H9 (cell line): ENCODE results near the gene SRP9. TPM values are rescaled to one million over a fixed set of nuclear protein-coding genes. Genes with fewer than 3 reads are reported as not detected.

Source experiments
- DNase-seq: peaks from one replicate; pipeline ENCODE4 v3.0.0-alpha.2; 2017
- H2AFZ ChIP-seq: one replicate; pipeline ENCODE4 v1.6.1; 2013; ENCODE audit warnings: mild to moderate bottlenecking, low read length, control low read depth, moderate library complexity
- H2AK5ac ChIP-seq: 2 replicates; pipeline ENCODE4 v1.6.1; 2013; ENCODE audit warnings: low read length, control low read depth, mixed read lengths; ENCODE audit not compliant: insufficient read length
- H2BK120ac ChIP-seq: one replicate; pipeline ENCODE4 v1.6.1; 2013; ENCODE audit warnings: low read depth, mild to moderate bottlenecking, low read length, control low read depth, inconsistent platforms; ENCODE audit not compliant: poor library complexity, severe bottlenecking
- H2BK12ac ChIP-seq: 2 replicates; pipeline ENCODE4 v1.6.1; 2013; ENCODE audit warnings: low read length, control low read depth, mixed read lengths, low read depth; ENCODE audit not compliant: insufficient read length
- H2BK15ac ChIP-seq: 2 replicates; pipeline ENCODE4 v1.6.1; 2013; ENCODE audit warnings: low read depth, low read length, control low read depth
- H2BK20ac ChIP-seq: one replicate; pipeline ENCODE4 v1.6.1; 2013; ENCODE audit warnings: low read depth, mild to moderate bottlenecking, low read length, control low read depth, inconsistent platforms; ENCODE audit not compliant: poor library complexity, severe bottlenecking
- H2BK5ac ChIP-seq: 2 replicates; pipeline ENCODE4 v1.6.1; 2013; ENCODE audit warnings: low read length, control low read depth, mixed read lengths; ENCODE audit not compliant: insufficient read length
- H3K14ac ChIP-seq: 2 replicates; pipeline ENCODE4 v1.6.1; 2013; ENCODE audit warnings: low read length, control low read depth; ENCODE audit not compliant: insufficient read depth
- H3K18ac ChIP-seq: 2 replicates; pipeline ENCODE4 v1.6.1; 2013; ENCODE audit warnings: low read depth, mild to moderate bottlenecking, mixed read lengths, low read length, control low read depth; ENCODE audit not compliant: insufficient read length
- H3K23ac ChIP-seq: 2 replicates; pipeline ENCODE4 v1.6.1; 2013; ENCODE audit warnings: low read length, control low read depth, mixed read lengths, low read depth; ENCODE audit not compliant: insufficient read length
- H3K23me2 ChIP-seq: 2 replicates; pipeline ENCODE4 v1.6.1; 2013; ENCODE audit warnings: low read depth, mild to moderate bottlenecking, mixed read lengths, low read length, control low read depth; ENCODE audit not compliant: insufficient read length, poor library complexity, severe bottlenecking
- H3K27ac ChIP-seq: 2 replicates; pipeline ENCODE4 v1.5.1; 2013; ENCODE audit warnings: low read length, control low read depth, mixed read lengths, low read depth; ENCODE audit not compliant: insufficient read length
- H3K27me3 ChIP-seq: 2 replicates; pipeline ENCODE4 v1.6.1; 2013; ENCODE audit warnings: low read length, control low read depth, inconsistent platforms; ENCODE audit not compliant: insufficient read depth
- H3K4ac ChIP-seq: 2 replicates; pipeline ENCODE4 v1.6.1; 2013; ENCODE audit warnings: low read depth, mild to moderate bottlenecking, control low read depth, inconsistent platforms, low read length, moderate library complexity
- H3K4me1 ChIP-seq: 2 replicates; pipeline ENCODE4 v1.6.1; 2013; ENCODE audit warnings: low read length, control low read depth, inconsistent platforms; ENCODE audit not compliant: insufficient read depth
- H3K4me2 ChIP-seq: 2 replicates; pipeline ENCODE4 v1.6.1; 2013; ENCODE audit warnings: low read length, control low read depth, mixed read lengths; ENCODE audit not compliant: insufficient read length, insufficient read depth
- H3K56ac ChIP-seq: 2 replicates; pipeline ENCODE4 v1.6.1; 2013; ENCODE audit warnings: low read depth, mild to moderate bottlenecking, mixed read lengths, low read length, control low read depth; ENCODE audit not compliant: insufficient read length
- H3K79me1 ChIP-seq: 2 replicates; pipeline ENCODE4 v1.6.1; 2013; ENCODE audit warnings: low read depth, mild to moderate bottlenecking, moderate library complexity, low read length, control low read depth, inconsistent platforms; ENCODE audit not compliant: insufficient read depth, poor library complexity, severe bottlenecking
- H3K79me2 ChIP-seq: 2 replicates; pipeline ENCODE4 v1.6.1; 2013; ENCODE audit warnings: low read length, control low read depth, inconsistent platforms; ENCODE audit not compliant: insufficient read depth
- H3K9ac ChIP-seq: 2 replicates; pipeline ENCODE4 v1.6.1; 2013; ENCODE audit warnings: low read length, control low read depth, mixed read lengths; ENCODE audit not compliant: insufficient read length; ENCODE audit errors: extremely low read depth
- H3K9me3 ChIP-seq: one replicate; pipeline ENCODE4 v1.6.1; 2013; ENCODE audit warnings: low read depth, low read length, inconsistent platforms; ENCODE audit not compliant: control insufficient read depth
- H3T11ph ChIP-seq: one replicate; pipeline ENCODE4 v1.6.1; 2013; ENCODE audit warnings: mild to moderate bottlenecking, low read length, control low read depth, inconsistent platforms
- H4K20me1 ChIP-seq: one replicate; pipeline ENCODE4 v1.6.1; 2013; ENCODE audit not compliant: control insufficient read depth, insufficient read length, insufficient read depth
- H4K5ac ChIP-seq: 2 replicates; pipeline ENCODE4 v1.6.1; 2013; ENCODE audit warnings: low read depth, mild to moderate bottlenecking, mixed read lengths, low read length, control low read depth; ENCODE audit not compliant: insufficient read length
- H4K8ac ChIP-seq: replicated peaks from 2 replicates; pipeline ENCODE4 v1.6.1; 2013; ENCODE audit warnings: low read length, control low read depth, mixed read lengths, low read depth; ENCODE audit not compliant: insufficient read length
- H4K91ac ChIP-seq: 2 replicates; pipeline ENCODE4 v1.6.1; 2013; ENCODE audit warnings: low read depth, mild to moderate bottlenecking, moderate library complexity, mixed read lengths, low read length, control low read depth; ENCODE audit not compliant: insufficient read length
- H3K27ac Mint-ChIP-seq, 3 experiments: 2 replicates in 2 of 3; 3 replicates in 1 of 3; pipeline ENCODE4 v1.8.0; 2020 to 2021; ENCODE audit warnings: mixed read lengths in 3 of 3, mild to moderate bottlenecking in 1 of 3, moderate library complexity in 1 of 3
- H3K27me3 Mint-ChIP-seq: 2 replicates; pipeline ENCODE4 v1.8.0; 2021; ENCODE audit warnings: low read depth, mild to moderate bottlenecking, moderate library complexity, mixed read lengths
- H3K36me3 Mint-ChIP-seq, 3 experiments: 2 replicates in 2 of 3; 3 replicates in 1 of 3; pipeline ENCODE4 v1.8.0; 2020 to 2021; ENCODE audit warnings: low read depth in 3 of 3, mixed read lengths in 3 of 3; ENCODE audit not compliant: insufficient read depth in 1 of 3
- H3K4me1 Mint-ChIP-seq, 2 experiments: 2 replicates each; pipeline ENCODE4 v1.8.0; 2020; ENCODE audit warnings: mixed read lengths in 2 of 2
- H3K4me3 Mint-ChIP-seq, 2 experiments: 2 replicates in 1 of 2; 3 replicates in 1 of 2; pipeline ENCODE4 v1.8.0; 2020 to 2021; ENCODE audit warnings: mild to moderate bottlenecking in 2 of 2, mixed read lengths in 2 of 2, moderate library complexity in 1 of 2
- H3K9me3 Mint-ChIP-seq, 2 experiments: 2 replicates in 1 of 2; 3 replicates in 1 of 2; pipeline ENCODE4 v1.8.0; 2020; ENCODE audit warnings: mild to moderate bottlenecking in 2 of 2, mixed read lengths in 2 of 2, moderate library complexity in 1 of 2
- CTCF ChIP-seq: fragments of 200-600 bp; sonication (generic); conservative IDR thresholded peaks from 3 replicates; pipeline ENCODE4 v1.8.0; 2021; ENCODE audit warnings: antibody characterized with exemption, mild to moderate bottlenecking
- WGBS: extraction: QIAGEN DNeasy Blood & Tissue Kit; methylation state at CpG from one replicate; pipeline ENCODE4 v1.1.7; 2013; ENCODE audit warnings: missing lambda C conversion rate, low lambda C conversion rate, mixed read lengths; ENCODE audit not compliant: insufficient read length; ENCODE audit errors: extremely low coverage; 5-methylcytosine and 5-hydroxymethylcytosine counted together
- total RNA-seq: library from RNA; stranded (reverse); gene quantifications from 2 replicates; pipeline ENCODE4 v1.2.1, GENCODE V29; 2021

Gene SRP9
- total RNA-seq, 1 experiment from 2014 or later = 403 TPM

- no peak overlapping the region for H4K91ac ChIP-seq
- no peak overlapping the region for H2BK12ac ChIP-seq
- H3K9me3 ChIP-seq = no peaks in the 10 kb centered on the region
- H4K20me1 ChIP-seq = no peaks in the 10 kb centered on the region
- Mint-ChIP-seq H3K27ac (no peak overlapping the region), H3K9me3 (no peaks in the 10 kb centered on the region), H3K27me3 (peaks cover 7% of the 10 kb centered on the region), H3K4me1 (peaks cover 26 to 27% of the 10 kb centered on the region in 2 experiments), H3K36me3 (no peaks in the 10 kb centered on the region), H3K4me3 (no peak overlapping the region)
- H2BK5ac ChIP-seq = no peak overlapping the region
- no peak overlapping the region for H2BK15ac ChIP-seq
- no peaks in the 10 kb centered on the region for H3K27me3 ChIP-seq
- H2AK5ac ChIP-seq = no peak overlapping the region
- H3K4me2 ChIP-seq = no peak overlapping the region
- no peak overlapping the region for H3K14ac ChIP-seq
- WGBS = no CpG with 5 or more reads among the region's 5 CpGs
- no peak overlapping the region for H3K23ac ChIP-seq
- no peak overlapping the region for H2AFZ ChIP-seq
- DNase-seq = no peak
- H4K5ac ChIP-seq = no peak overlapping the region
- no peak overlapping the region for H3T11ph ChIP-seq
- no peak overlapping the region for H4K8ac ChIP-seq
- H3K4ac ChIP-seq = no peak overlapping the region
- no peak overlapping the region for H3K9ac ChIP-seq
- H3K23me2 ChIP-seq = no peaks in the 10 kb centered on the region
- H2BK20ac ChIP-seq = no peak overlapping the region
- H3K27ac ChIP-seq = no peak overlapping the region
- H3K79me1 ChIP-seq = no peaks in the 10 kb centered on the region
- H2BK120ac ChIP-seq = no peak overlapping the region
- H3K18ac ChIP-seq = no peak overlapping the region
- no peak overlapping the region for H3K56ac ChIP-seq
- H3K79me2 ChIP-seq = no peaks in the 10 kb centered on the region
- TF ChIP-seq CTCF = no peak
- H3K4me1 ChIP-seq = peaks cover 3% of the 10 kb centered on the region; the same call in 1 of the 2 replicates
Observed at GRCh38 chr1:225762444-225762843, 15.2 kb upstream of the SRP9 start.
